HUDEP-2 (cell line): ENCODE measurements around the gene KCNQ5.
A peak's percentile ranks its signal among the peaks of the same experiment; 100 is the strongest.
"Not testable (repeated sequence)": the region's sequence is repeated elsewhere in the genome, so short reads cannot be mapped to it uniquely, and the experiment has no call there.

ENCODE experiments used
- DNase-seq, 76 experiments: peaks; one replicate each; lab custom pipeline; 2025; ENCODE audit not compliant: unreplicated experiment in 76 of 76; lab: John Stamatoyannopoulos, UW

KCNQ5 gene

DNA sequence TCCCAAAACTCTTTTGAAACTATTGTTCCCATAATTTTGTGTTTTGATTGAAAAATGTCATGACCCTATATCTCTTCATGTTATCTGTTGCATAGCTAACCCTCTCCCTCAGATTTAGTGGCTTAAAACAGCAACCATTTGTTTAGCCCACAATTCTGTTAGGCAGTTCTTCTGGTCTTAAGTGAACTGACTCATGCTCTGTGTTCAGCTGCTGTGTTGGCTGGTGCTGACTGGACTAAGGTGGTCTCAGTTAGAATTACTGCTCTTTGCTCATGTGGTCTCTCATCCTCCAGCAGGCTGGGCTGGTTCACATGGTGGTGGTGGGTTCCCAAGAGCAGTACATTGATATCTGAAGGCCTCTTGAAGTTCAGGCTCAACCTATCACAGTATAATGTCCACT, 522.7 kb downstream of the KCNQ5 start:
- DNase-seq, result no peak

DNA sequence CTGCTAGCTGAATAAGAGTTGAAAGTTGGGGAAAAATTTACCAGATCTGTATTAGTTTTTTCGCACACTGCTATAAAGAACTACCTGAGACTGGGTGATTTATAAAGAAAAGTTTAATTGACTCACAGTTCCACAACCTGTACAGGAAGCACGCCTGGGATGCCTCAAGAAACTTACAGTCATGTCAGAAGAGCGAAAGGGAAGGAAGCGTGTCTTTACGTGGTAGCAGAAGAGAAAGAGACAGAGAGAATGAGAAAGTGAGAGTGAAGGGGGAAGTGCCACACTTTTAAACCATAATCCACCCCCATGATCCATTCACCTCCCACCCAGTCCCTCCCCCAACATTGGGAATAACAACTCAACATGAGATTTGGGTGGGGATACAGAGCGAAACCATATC, 523.8 kb downstream of the KCNQ5 start:
- DNase-seq, result no peak

DNA sequence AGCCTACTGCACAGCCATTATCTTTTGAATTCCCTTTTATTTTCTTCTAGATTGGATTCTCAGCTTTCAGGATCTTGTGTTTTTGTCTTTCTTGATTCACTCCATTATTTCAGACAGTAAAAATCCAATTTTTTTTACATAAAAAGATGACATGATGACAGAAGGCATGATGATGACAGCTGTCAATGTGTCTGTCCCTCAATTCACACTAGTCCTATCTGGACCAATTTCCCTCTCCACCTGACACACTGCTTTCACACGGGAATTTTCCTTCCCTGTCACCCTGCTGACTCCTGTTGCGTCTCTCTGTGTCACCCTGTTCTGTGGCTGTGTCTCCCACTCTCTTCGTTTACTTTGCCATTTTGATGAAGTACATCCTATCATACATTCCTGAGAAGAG, 529.9 kb downstream of the KCNQ5 start:
- no peak for DNase-seq

DNA sequence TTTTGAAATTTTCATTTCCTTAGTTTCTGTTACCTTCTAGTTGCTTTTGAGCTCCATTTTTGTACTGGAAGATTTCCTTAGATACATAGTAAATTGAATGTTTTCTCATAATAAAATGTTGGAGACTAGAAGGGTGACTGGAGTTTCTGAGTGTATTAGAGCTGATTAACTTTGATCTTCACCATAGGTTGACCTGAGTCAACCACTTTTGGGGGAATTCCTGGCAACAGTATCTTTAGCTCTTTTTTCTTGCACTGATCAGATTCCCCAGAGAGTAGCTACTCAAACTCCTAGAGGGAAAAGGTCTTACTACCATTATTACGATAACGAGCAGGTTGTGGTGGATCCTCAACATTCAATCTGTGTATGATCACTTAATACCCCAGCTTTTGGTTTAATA, 530.7 kb downstream of the KCNQ5 start:
- DNase-seq, result no peak

DNA sequence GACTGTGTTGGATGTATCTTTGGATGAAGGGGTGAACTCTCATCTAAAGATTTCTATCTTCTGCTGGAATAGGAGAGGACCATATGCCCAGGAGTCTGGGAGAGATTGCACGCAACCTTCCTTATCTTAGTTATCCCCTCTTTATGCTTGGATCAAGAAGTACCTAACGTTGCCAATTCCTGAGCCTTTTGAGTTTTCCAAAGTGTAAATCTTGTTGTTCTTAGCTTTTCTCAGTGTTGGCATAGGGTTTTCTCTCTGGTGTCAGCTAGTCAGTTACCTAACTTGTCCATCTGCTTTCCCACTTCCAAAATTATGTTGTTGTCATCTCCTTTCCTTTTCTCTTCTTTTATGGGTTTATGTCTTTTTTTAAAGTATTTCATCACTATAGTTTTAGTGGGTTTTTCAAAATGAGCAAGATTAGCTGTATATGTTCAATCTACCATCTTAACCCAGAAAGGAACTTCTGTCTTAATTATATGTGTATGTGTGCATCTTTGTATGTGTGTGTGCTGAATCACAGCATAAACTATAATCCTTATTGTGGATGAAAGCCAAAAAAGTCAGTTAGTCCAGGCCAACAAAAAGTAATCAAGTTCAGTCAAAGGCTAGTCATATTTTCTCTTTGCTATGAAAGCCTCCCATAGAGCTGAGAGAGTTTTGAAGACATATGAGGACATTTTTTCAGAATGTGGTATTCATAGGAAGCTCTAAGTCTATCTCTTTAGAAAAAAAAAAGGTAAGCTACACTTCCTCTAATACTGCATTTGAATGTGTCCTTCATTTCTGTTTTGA, 531.3 kb downstream of the KCNQ5 start:
- DNase-seq, result no peak

DNA sequence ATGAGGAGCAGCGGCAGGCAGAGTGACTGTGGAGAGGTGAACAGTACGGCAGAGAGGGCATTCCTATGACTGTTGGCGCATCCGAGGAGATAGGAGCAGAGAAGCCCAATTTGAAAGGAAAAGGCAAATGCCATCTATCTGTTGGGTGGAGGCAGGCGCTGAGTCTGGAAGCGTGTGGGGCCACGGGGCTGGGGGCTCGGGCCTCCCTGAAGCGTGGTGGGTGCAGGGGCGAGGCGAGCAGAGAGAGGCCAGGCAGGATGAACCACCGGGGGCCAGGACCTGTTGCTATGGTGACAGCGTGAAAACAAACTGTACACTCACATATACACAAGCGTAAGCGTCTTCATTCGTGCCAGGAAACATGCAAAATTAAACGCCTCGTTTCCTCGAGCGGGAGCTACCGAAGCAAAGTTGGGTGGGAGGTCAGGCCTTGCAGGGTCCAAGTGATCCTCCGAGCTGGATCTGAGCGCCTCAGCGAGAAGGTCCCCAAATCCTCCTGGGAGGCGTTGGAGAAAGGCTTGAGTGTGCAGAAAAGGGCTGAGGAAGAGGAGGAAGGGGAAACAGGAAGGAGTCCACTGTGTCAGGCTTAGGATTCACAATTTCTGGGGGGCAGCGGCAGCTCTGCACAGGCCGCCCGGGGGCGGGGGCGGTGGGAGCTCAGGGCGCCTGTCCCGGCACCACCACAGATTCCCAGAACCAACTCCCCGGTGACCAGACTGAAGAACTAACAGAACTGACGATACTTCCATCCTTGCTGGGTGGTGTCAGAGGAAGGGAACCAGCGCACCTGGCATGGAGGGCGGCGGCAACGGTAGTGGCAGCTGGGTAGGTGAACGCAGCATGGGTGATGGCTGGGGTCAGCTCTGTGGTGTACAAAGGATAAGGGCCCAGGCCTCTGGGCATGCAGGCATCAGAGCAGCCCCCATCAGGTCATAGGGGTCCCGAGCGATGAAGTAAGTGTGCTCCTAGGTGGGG, 535.2 kb downstream of the KCNQ5 start:
- no peak for DNase-seq

DNA sequence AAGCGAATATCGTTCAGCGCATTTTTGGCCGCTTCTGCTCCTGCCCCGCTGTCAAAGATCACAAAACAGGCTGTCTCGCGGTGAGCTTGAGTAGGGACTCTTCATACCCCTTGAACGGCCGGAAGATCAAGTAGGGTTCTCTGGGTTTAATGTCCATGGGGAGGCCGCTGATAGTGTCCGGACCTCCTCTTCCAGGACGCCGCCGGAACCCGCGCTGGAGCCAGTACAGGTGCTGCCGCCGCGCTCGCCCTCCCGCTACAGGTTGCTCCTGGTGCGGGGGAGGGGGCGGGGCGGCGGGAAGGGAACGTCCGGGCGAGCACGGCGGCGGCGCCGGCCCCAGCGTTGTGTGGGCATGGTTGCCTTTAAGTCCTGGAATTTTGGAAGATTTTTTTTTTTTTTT, 536.0 kb downstream of the KCNQ5 start:
- no peak for DNase-seq

DNA sequence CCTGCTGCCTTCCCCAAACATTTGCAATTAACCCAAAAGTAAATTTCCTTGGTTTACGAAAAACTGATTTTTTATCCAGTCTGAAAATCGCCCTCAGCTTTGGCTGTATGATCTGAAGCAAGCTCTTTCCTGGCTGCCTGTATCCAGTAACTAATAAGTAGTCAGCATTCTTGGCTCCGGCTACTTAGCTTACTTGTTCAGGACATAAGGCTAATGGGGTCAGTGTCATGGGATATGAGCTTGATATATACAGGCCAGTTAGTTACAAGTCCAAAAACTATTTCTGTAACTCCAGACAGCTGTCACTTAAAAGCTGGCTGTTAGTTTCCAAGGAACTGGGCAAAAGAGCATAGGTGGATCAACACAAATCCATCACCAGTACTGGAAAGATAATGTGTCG, 547.2 kb downstream of the KCNQ5 start:
- DNase-seq, result no peak

DNA sequence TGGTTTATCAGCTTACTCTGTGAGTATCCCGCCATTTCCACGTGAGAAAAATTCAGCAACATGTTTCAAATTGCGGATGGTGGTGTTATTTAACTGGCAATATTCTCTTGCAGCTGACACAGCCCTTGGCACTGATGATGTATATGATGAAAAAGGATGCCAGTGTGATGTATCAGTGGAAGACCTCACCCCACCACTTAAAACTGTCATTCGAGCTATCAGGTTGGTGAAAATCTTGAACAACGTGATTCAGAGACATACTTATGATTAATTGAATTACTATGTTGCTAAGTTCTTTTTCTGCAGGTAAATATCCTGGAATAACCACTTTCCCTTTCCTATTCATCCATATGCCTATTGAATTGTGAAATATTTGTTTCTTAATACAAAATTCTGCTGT, 547.8 kb downstream of the KCNQ5 start:
- DNase-seq, result no peak

DNA sequence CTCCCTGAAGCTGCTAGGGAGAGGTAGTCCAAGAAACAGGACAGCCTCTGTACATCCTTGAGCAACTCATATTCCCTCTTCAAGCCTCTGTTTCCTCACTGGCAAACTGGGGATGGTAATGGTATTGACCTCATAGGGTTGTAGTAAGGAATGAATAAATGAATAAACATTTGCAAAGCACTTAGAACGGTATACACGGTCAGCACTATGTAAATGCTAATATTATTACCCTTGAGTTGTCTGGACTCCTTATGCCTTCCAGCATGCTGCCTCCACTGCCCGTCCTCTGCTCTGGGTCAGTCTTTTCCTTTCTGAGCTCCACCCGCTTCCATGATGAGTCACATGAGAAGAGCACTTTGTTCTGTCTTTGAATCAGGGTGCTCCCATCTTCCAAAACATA, 552.8 kb downstream of the KCNQ5 start:
- no peak for DNase-seq

DNA sequence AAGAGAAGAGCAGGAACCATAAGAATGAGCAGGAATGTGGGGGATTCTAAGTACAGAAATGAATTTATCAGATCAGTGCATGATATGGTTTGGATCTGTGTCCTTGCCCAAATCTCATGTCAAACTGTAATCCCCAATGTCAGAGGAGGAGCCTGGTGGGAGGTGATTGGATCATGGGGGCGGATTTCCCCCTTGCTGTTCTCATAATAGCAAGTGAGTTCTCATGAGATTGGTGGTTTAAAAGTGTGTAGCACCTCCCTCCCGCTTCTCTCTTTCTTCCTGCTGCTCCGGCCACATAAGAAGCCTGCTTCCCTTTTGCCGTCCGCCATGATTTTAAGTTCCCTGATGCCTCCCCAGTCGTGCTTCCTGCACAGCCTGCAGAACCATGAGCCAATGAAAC, 554.2 kb downstream of the KCNQ5 start:
- DNase-seq, result no peak

DNA sequence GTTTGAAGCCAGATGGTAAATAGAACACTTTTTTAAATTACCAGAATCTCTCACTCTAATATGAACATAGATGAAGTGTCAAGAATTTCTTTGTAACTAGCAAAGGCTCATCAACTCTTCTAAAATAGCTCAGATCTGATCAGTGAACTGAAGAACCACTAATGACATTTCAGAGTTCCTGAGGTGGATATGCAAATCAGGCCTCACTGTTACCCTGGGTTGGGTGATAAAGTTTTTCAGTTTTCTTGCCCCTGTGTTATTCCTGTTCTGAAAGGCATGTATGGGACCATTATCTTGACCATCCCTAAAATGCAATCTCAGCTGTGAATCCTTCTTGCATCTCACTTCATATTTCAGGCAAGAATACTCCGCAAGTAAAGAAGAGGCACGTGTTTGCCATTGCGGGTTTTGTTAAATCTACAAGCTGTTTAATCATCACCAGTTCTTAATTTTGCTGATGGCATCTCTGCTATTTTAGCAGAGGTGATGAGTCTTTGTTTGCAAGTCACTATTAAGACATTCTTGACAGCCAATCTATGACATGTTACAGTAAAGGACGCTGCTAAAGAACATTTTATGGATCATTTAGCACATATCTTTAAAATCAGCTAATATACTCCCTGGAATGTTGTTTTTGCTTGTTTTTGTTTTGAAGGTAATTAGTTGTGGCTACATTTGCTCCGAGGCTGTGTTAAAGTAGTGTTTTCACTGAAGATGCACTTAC, 555.5 kb downstream of the KCNQ5 start:
- DNase-seq, result no peak

DNA sequence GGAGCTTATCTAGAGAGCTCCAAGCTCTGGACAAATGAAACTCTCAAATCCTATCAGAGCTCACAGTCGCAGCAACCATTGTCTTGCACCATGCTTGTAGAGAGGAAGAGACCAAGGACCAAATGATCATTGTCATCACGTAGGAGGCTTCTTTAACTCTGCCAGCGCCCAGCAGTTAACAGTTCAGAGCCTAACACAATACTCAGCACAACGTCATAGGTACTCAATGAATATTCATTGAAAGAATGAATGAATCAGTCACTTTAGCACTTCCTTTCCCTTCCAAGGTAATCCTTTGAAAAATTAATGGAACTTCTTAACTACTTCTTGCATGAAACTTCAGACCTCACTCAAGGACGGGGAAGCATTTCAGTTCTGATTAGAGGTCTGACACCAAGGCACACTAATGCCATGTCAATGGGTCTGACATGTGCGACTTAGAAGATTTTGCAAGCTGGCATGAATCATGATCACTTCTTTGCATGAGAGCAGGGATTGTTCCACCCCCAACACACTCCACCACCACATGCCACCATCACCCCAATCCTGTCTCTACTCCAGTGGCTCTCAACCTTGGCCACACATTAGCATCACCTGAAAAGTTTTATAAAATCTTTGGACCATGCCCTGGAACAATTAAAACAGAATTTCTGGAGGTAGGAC, 558.3 kb downstream of the KCNQ5 start:
- DNase-seq, result no peak

DNA sequence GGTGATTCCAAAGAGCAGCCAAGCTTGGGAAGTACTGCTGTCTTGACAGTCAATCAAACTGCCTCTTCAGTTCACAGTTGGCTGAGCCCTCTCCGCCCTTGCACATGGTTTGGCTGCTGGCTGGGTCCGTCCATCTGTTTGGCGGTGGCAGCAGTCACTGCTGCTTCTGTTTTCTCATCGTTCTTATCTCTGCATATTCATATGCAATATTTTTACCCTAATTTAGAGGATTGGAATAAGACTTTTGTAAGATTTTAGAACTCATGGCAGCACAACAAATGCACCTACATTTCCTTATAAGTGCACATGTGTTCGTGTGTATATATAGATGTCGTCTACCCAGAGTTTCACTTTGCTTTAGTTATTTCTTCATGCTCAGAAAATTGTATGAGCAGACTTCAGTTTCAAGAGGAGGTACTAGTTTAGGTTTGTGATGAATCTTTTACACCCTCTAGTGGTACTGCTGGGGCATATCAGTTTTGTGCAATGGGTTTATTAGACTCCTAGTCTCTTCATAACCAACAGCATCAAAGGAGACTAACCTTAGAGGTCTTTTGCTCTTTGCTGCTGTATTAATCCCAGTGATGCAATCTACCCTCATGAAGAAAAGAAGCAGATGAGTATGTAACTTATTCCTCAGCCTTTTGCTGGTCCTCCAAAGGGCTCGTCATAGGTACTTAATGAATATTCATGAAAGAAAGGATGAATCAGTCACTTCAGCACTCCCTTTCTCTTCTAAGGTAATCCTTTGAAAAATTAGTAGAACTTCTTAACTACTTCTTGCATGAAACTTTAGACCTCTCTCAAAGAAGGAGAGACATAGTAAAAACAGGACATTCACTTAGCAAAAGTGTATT, 559.1 kb downstream of the KCNQ5 start:
- peak in 61 of 76 experiments; percentile 4 to 79 (median 37) for DNase-seq

DNA sequence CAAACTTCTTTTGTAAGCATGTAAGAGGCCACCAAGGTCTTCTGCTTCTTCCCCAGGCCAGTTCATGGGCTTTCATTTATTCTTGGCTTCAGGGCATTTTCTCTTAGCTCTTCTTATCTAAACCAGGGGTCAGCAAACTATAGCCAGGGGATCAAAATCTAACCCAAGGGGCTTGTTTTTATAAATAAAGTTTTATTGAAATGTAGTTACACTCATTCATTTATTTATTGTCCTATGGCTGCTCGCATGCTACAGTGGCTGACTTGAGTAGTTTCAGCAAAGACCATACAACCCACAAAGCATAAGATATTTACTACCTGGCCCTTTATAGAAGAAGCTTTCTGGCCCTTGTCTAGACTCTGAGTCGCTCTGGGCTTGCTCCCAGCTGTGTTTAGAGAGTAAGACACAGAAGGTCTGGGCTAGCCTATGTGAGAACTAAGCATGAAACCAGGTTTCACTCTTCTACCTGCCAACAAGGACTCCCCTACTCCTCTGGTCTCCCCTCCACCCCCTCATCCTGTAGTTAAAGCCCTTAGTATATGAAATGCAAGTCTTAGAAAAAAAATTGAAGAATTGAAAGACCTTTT, 560.2 kb downstream of the KCNQ5 start:
- DNase-seq, result no peak

DNA sequence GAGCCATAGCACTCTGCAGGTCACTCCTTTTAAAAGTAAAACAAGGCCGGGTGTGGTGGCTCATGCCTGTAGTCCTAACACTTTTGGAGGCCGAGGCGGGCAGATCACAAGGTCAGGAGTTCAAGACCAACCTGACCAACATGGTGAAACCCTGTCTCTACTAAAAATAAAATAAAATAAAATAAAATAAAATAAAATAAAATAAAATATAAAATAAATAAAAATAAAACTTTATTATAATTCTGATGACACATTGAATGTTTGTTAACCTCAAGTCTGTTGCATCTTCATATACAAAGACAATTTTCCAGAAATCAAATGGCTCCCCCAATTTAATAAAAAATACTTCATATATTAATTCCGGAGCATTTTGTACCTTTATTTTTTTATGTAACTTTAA, 571.4 kb downstream of the KCNQ5 start:
- not testable (repeated sequence) for DNase-seq

DNA sequence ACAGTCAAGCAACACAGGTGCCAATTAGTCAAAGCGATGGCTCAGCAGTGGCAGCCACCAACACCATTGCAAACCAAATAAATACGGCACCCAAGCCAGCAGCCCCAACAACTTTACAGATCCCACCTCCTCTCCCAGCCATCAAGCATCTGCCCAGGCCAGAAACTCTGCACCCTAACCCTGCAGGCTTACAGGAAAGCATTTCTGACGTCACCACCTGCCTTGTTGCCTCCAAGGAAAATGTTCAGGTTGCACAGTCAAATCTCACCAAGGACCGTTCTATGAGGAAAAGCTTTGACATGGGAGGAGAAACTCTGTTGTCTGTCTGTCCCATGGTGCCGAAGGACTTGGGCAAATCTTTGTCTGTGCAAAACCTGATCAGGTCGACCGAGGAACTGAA, 572.9 kb downstream of the KCNQ5 start:
- no peak for DNase-seq

DNA sequence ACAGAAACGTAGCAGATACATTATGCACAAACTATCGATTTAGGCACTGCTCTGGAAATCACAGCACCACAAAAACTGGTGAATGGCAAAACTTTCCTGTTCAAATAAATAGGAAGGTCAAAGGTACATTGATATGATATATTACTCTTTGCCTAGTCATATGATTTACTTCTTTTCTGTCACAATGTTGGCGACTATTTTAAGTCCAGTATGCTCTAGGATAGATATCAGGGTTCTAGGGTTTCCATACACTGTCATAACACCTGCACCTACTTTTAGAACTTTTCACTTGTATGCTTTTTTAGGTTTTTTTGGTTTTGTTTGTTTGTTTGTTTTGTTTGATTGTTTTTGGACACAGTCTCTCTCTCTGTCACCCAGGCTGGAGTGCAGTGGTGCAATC, 578.4 kb downstream of the KCNQ5 start:
- DNase-seq, result no peak

DNA sequence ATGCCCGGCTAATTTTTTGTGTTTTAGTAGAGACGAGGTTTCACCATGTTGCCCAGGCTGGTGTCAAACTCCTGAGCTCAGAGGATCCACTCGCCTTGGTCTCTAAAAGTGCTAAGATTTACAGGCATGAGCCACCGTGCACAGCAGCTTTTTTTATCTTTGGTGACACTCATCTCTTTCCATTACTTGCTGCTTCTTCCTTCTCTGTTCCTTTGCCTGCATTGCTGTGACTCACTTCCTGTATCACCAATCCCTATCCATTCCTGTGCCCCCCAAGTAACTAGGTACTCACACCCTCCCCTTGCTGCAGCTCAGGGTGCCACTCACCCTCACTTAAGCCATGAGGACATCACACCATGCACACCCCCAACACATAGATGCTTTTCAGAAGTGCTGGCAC, 578.9 kb downstream of the KCNQ5 start:
- no peak for DNase-seq
